Breast epithelium (tissue), 3 donors: Measurements from ENCODE around the gene DEFB108B.
"Not testable (repeated sequence)": the region's sequence is repeated elsewhere in the genome, so short reads cannot be mapped to it uniquely, and the experiment has no call there.

Experiments used
- POLR2A ChIP-seq: fragments of 450-650 bp; IDR thresholded peaks from one replicate; pipeline ENCODE4 v1.6.1; 2016; ENCODE audit warnings: antibody characterized with exemption, mild to moderate bottlenecking, moderate library complexity
- POLR2AphosphoS5 ChIP-seq, 3 donors: sonication (generic); formaldehyde crosslinking; IDR thresholded peaks; one replicate each; pipeline ENCODE4 v1.6.1; 2017; ENCODE audit warnings: antibody characterized with exemption in 3 of 3
- TF ChIP-seq, protein P1 (sequence below), 3 donors: fragments of 450-650 bp; IDR thresholded peaks; one replicate each; pipeline ENCODE4 v1.5.1; 2016 to 2017; ENCODE audit warnings: antibody characterized with exemption in 3 of 3, mild to moderate bottlenecking in 3 of 3, moderate library complexity in 3 of 3

DNA sequence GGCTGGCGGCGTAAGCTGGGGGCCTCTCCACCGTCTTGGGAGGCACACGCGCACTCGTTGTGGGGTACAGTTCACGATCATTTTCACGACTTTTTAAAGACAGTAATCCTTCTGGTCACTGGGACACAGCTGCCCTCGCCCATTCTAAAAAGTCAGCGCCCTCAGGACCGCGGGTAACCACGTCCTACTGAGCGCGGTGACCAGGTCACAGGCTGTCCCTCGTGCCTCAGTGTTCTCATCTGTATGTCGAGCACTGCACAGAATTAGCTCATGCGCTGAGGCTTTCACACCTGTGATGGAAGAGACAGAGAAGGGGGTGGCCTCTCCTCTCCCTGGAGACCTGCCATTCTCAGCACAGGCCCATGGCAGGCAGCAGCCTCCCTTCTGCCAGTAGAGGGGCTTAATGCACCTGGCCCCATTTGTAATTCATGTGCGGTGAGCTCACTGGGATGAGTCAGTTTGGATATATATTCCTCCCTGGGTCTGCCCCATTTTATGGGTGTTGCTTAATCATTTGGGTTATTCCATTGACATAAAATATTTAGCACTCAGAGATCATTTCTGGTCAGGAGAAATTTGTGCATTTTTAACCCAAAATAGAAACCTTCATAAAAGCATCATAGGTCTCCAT is 45.1 kb upstream of the DEFB108B start:
- TF ChIP-seq POLR2A; POLR2AphosphoS5 (IDR thresholded peaks at IDR 0.05): not testable (repeated sequence)
- TF ChIP-seq, protein P1, sequence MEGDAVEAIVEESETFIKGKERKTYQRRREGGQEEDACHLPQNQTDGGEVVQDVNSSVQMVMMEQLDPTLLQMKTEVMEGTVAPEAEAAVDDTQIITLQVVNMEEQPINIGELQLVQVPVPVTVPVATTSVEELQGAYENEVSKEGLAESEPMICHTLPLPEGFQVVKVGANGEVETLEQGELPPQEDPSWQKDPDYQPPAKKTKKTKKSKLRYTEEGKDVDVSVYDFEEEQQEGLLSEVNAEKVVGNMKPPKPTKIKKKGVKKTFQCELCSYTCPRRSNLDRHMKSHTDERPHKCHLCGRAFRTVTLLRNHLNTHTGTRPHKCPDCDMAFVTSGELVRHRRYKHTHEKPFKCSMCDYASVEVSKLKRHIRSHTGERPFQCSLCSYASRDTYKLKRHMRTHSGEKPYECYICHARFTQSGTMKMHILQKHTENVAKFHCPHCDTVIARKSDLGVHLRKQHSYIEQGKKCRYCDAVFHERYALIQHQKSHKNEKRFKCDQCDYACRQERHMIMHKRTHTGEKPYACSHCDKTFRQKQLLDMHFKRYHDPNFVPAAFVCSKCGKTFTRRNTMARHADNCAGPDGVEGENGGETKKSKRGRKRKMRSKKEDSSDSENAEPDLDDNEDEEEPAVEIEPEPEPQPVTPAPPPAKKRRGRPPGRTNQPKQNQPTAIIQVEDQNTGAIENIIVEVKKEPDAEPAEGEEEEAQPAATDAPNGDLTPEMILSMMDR (IDR thresholded peaks at IDR 0.05): not testable (repeated sequence)
